Gastroesophageal sphincter (tissue), 4 donors: ENCODE measurements around the gene AMOTL1. TPM values are rescaled to one million over a fixed set of nuclear protein-coding genes. Genes with fewer than 3 reads are reported as not detected.

Source experiments
- ATAC-seq: fragments of 150-250 bp; one replicate; pipeline ENCODE4 v1.9.1; 2016; ENCODE audit warnings: mild to moderate bottlenecking, moderate library complexity
- H3K27ac ChIP-seq, 4 donors: fragments of 200-600 bp; sonication (generic) in 3 of 4; 1 replicate in 3 of 4; 2 replicates in 1 of 4; pipeline ENCODE4 v1.5.1; 2016 to 2019
- H3K27me3 ChIP-seq: fragments of 200-600 bp; sonication (generic); one replicate; pipeline ENCODE4 v1.5.1; 2019
- H3K36me3 ChIP-seq, 2 donors: fragments of 200-600 bp; sonication (generic); one replicate each; pipeline ENCODE4 v1.5.1; 2019; ENCODE audit warnings: control low read depth in 1 of 2
- H3K4me1 ChIP-seq, 3 donors: fragments of 200-600 bp; sonication (generic); 1 replicate in 2 of 3; 2 replicates in 1 of 3; pipeline ENCODE4 v1.5.1; 2016 to 2019; ENCODE audit warnings: control low read depth in 2 of 3
- H3K4me3 ChIP-seq, 2 donors: fragments of 200-600 bp; sonication (generic); one replicate each; pipeline ENCODE4 v1.5.1; 2019; ENCODE audit warnings: mild to moderate bottlenecking in 1 of 2, moderate library complexity in 1 of 2
- H3K9me3 ChIP-seq, 3 donors: fragments of 200-600 bp; sonication (generic); one replicate each; pipeline ENCODE4 v1.5.1; 2017 to 2019; ENCODE audit warnings: control low read depth in 2 of 3
- CTCF ChIP-seq, 4 experiments: fragments of 200-600 bp in 2 of 4; fragments of 450-650 bp in 2 of 4; sonication (generic) in 1 of 4; IDR thresholded peaks; one replicate each; pipeline ENCODE4 v1.5.1; 2017 to 2019; ENCODE audit warnings: antibody characterized with exemption in 4 of 4, mild to moderate bottlenecking in 2 of 4, moderate library complexity in 2 of 4
- EP300 ChIP-seq: sonication (generic); formaldehyde crosslinking; IDR thresholded peaks from one replicate; pipeline ENCODE4 v1.6.1; 2017; ENCODE audit warnings: antibody characterized with exemption, mild to moderate bottlenecking
- POLR2A ChIP-seq, 2 donors: fragments of 450-650 bp; IDR thresholded peaks; one replicate each; pipeline ENCODE4 v1.6.1; 2017; ENCODE audit warnings: antibody characterized with exemption in 2 of 2, mild to moderate bottlenecking in 2 of 2, moderate library complexity in 1 of 2
- POLR2AphosphoS5 ChIP-seq: sonication (generic); formaldehyde crosslinking; IDR thresholded peaks from one replicate; pipeline ENCODE4 v1.6.1; 2017; ENCODE audit warnings: antibody characterized with exemption
- WGBS, 2 donors: methylation state at CpG; one replicate each; pipeline ENCODE4 v1.1.5; 2018; ENCODE audit warnings: low coverage in 1 of 2; 5-methylcytosine and 5-hydroxymethylcytosine counted together
- total RNA-seq, 4 donors: library from RNA; depleted of rRNA; stranded (reverse); fragments of >200 nt; gene quantifications; one replicate each; pipeline ENCODE4 v1.1.0, GENCODE V29; 2016

AMOTL1 gene
- total RNA-seq, 4 donors from 2014 or later: 136 to 215 (median 176) TPM

DNA sequence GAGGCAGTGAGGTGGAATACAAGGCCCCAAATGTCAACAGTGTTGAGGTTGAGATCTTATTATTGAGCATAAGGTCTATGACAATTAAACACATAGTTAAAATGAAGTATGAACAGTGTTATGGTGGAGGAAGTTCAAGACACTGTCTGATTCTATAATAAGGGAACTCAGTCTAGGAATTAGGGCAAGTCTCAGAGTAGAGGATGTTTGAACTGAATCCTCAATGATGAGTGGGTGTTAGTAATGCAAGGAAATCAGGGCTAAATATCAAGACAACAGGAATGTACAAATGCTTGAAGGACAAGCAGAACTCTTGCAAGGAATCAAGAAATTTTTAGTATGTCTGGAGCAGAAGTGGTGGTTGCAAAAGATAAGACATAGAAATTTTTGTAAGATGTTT, 152.2 kb downstream of the AMOTL1 start:
- no peaks in the 10 kb centered on the region for H3K27me3 ChIP-seq
- no peak for TF ChIP-seq CTCF (IDR thresholded peaks at IDR 0.05)
- TF ChIP-seq EP300: no peak
- no peak for ATAC-seq

GRCh38 chr11:94922321-94923003, 154.3 kb downstream of the AMOTL1 start:
- H3K36me3 ChIP-seq: no peaks in the 10 kb centered on the region
- 83% methylated on average over 4 to 5 of the region's 5 CpGs for WGBS, 2 donors

More for the DNA sequence above, 152.2 kb downstream of the AMOTL1 start:
- Histone ChIP-seq H3K4me3 (no peak overlapping the region), H3K9me3 (no peaks in the 10 kb centered on the region), H3K36me3 (no peaks in the 10 kb centered on the region), H3K27ac (no peak overlapping the region), H3K4me1 (peaks cover 2 to 21% (median 7%) of the 10 kb centered on the region in 3 donors)

GRCh38 chr11:94923004-94923334, 154.8 kb downstream of the AMOTL1 start:
- no CpG with 5 or more reads among the region's 2 CpGs for WGBS, 2 donors
- Histone ChIP-seq H3K27me3 (no peaks in the 10 kb centered on the region), H3K9me3 (no peaks in the 10 kb centered on the region), H3K36me3 (no peaks in the 10 kb centered on the region), H3K4me3 (no peak overlapping the region), H3K4me1 (peaks cover 15 to 47% (median 27%) of the 10 kb centered on the region in 3 donors), H3K27ac (no peak overlapping the region)
- ATAC-seq: no peak
- TF ChIP-seq POLR2AphosphoS5: no peak
- TF ChIP-seq EP300: no peak
- no peak for TF ChIP-seq CTCF (IDR thresholded peaks at IDR 0.05)
- no peak for TF ChIP-seq POLR2A (IDR thresholded peaks at IDR 0.05)

More at GRCh38 chr11:94922321-94923003, 154.3 kb downstream of the AMOTL1 start:
- H3K27ac ChIP-seq: no peak overlapping the region
- no peak for TF ChIP-seq POLR2AphosphoS5
- TF ChIP-seq POLR2A (IDR thresholded peaks at IDR 0.05): no peak
- TF ChIP-seq CTCF (IDR thresholded peaks at IDR 0.05): no peak
- no peak for TF ChIP-seq EP300
- no peaks in the 10 kb centered on the region for H3K9me3 ChIP-seq
- no peak overlapping the region for H3K4me3 ChIP-seq
- H3K27me3 ChIP-seq: no peaks in the 10 kb centered on the region
- ATAC-seq: no peak
- peaks cover 10 to 42% (median 22%) of the 10 kb centered on the region in 3 donors for H3K4me1 ChIP-seq

- Histone ChIP-seq H3K4me1 (peaks cover 21 to 56% (median 27%) of the 10 kb centered on the region in 3 donors), H3K4me3 (no peak overlapping the region), H3K36me3 (no peaks in the 10 kb centered on the region), H3K9me3 (no peaks in the 10 kb centered on the region), H3K27me3 (no peaks in the 10 kb centered on the region), H3K27ac (peak overlapping the region in 2 of 4 donors; percentile 2 to 83)
- TF ChIP-seq EP300 (no peak), POLR2AphosphoS5 (no peak), POLR2A (IDR thresholded peaks at IDR 0.05) (no peak), CTCF (IDR thresholded peaks at IDR 0.05) (no peak)
- 39% methylated on average over 5 of the region's 6 CpGs; no CpG with 5 or more reads in 1 of the 2 donors for WGBS, 2 donors
- ATAC-seq: no peak
These were observed 156.0 kb downstream of the AMOTL1 start for GRCh38 chr11:94924171-94924572.

- Histone ChIP-seq H3K9me3 (no peaks in the 10 kb centered on the region), H3K36me3 (no peaks in the 10 kb centered on the region), H3K27ac (peak overlapping the region in 3 of 4 donors; percentile 21 to 83 (median 49)), H3K4me1 (peaks cover 21 to 56% (median 27%) of the 10 kb centered on the region in 3 donors), H3K27me3 (no peaks in the 10 kb centered on the region), H3K4me3 (no peak overlapping the region)
- no peak for ATAC-seq
- TF ChIP-seq POLR2A (IDR thresholded peaks at IDR 0.05) (no peak), POLR2AphosphoS5 (no peak), CTCF (IDR thresholded peaks at IDR 0.05) (no peak), EP300 (no peak)
- WGBS, 2 donors: 34 to 35% methylated on average over 5 of the region's 5 CpGs
These were observed 156.5 kb downstream of the AMOTL1 start for GRCh38 chr11:94924612-94925011.
